Fibroblast of skin of left quadriceps (primary cell): Measurements from ENCODE around the gene LMF1.
A peak's percentile ranks its signal among the peaks of the same experiment; 100 is the strongest.

ENCODE experiments used
- DNase-seq, 2 experiments: peaks; one replicate each; pipeline ENCODE4 v3.0.0-alpha.2; 2013; ENCODE audit warnings: low read depth in 2 of 2

Gene LMF1

DNA sequence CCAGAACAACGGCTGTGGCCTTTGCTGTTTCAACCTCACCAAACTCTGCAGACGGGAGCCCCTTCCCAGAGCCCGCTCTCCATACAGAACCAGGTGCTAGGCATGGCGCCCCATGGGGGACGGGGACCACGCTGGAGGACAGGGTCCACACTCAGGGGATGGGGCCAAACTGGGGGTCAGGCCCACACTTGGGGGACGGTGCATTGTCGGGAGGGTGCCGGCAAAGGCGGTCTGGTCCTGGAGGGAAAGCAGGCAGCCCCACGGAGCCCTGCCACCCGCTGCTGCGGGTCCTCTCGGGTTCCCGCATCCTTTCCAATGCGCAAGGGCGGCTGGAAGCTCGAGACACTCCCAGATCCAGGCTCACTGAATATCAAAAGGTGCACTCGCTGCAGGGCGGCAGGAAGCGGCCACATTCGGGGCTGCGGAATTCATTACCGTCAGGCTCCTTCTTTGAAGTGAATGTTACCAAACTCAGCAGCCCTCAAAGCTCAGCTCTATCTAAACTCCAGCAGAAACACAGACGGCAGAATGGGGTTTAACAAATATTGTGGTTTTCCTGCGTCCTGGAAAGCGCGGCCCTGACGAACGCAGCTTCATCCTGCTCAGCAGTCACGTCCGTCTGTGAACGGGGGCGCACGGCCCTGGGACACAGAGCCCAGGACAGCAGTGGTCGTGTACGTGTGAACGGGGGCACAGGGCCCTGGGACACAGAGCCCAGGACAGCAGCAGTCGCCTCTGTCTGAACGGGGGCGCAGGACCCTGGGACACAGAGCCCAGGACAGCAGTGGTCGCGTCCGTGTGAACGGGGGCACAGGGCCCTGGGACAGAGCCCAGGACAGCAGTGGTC lies 41.3 kb downstream of the LMF1 start:
- no peak for DNase-seq

DNA sequence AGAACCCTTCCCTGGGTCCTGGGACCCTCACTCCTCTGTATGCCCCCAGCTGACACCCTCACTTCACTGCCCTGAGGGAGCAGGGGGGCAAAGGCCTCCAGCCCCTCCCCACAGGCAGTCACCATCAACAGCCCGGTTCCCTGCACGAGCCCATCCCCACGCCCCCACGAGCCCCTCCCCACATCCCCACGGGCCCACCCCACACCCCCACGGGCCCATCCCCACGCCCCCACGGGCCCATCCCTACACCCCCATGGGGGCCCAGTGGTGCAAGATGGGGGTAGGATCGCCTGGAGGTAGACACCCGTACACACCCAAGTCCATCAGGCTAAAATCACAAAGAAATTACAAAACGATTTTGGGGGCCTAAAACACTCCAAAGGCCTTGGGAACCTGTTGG lies 42.3 kb downstream of the LMF1 start:
- DNase-seq: no peak

DNA sequence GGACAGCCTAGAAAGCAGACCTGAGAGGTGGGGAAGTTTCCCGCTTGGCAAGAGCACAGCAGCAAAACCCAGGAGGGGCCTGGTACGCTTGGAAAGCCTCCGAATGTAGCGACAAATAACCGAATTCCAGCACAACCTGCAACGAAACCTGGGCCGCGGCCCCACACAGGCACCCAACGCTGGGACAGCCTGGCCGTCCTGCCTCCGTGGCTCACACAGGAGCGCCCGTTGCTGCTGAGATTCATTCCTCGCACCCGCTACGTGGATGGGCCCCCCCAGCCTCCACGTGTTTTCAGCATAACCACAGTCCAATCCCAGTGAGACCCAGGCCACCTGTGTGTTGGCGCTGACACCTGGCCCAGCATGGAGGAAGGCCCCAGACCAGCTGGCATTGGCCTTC lies 42.9 kb downstream of the LMF1 start:
- no peak for DNase-seq

DNA sequence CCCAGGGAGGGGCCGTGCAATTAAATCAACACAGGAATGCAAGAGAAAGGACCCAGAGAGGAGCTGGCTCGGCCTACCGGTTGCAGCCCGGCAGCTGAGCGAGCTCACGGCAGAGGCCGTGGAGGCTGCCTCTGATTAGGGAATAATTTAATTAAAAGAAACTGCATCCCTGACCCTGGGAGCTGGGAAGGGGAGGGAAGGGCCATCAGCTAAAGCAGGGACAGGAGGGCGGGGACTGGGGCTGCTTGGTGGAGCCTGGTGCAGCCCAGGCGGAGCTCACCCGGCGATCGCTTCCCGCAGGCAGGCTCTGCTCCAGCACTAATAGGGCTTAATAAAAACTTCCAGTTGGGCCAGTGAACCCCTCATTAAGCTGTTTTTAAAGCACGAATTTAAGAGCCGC lies 43.4 kb downstream of the LMF1 start:
- DNase-seq: no peak

DNA sequence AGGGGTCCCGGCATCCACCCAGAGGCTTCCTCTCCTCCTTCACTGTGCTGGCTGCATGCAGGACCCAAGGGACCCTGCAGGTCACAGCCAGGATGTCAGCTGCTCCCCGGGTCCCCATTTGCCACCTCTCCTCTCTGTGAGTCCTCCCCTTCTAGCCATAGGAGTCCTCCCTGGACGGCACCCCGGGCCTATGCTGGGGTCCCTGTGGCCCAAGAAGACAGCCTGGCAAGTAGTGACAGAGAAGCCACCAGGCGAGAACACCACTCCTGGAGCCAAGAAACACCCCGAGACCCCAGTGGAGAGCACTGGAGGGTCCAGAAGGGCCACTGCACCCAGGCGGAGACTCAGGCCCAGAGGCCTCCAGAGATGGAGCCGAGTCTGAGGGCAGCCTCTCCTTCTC lies 44.1 kb downstream of the LMF1 start:
- DNase-seq: no peak

DNA sequence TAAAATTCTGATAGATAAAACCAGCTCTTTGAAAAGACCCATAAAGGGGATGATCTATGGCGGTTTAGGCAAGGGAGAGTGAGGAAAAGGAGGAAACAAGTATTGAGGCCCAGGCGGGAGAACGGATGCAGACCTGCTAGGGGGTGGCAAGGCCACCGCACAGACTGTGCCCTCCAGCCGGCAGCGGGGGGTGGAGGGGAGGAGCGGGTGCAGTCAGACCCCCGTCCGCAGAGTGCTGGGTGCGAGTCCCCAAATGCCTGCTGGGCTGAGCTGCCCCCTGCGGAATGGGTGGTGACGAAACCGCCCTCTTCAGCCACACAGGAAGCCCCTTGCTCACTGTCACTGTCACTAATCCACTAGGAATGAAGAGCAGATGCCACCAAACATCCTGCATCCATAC lies 46.0 kb downstream of the LMF1 start:
- no peak for DNase-seq

DNA sequence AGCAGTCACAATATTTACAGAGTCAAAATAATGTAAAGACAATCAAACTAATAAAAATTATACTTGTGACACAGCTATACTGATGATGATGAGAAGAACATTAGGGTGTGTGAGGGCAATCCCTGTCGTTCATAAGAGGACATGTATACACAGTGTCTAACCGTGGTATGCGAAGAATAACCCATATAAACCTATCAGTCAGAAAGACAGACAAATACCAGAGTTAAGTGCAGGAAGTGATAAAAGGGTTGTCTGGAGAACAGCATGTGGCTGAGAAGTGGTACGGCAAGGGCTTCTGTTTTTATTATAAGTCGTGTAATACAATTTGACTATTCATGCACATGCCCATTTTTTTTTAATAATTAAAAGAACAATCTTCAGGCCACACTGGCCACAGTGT lies 46.7 kb downstream of the LMF1 start:
- DNase-seq: no peak

DNA sequence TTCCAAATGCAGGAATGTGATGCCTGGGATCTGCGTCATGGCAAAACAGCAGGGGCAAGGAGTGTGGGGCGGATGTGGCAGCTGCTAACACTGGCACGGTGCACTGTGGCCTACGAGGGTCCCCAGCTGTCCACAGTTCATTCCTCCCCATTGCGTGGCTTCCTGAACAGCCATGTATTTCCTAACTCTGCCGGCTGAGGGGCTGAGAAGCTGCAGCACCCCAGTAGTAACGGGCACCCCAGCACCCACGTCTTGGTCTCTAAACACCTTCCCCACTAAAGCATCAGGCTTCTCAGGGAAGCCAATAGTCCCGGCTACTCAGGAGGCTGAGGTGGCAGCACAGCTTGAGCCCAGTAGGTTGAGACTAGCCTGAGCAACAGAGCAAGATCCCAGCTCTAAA lies 47.6 kb downstream of the LMF1 start:
- DNase-seq: no peak

DNA sequence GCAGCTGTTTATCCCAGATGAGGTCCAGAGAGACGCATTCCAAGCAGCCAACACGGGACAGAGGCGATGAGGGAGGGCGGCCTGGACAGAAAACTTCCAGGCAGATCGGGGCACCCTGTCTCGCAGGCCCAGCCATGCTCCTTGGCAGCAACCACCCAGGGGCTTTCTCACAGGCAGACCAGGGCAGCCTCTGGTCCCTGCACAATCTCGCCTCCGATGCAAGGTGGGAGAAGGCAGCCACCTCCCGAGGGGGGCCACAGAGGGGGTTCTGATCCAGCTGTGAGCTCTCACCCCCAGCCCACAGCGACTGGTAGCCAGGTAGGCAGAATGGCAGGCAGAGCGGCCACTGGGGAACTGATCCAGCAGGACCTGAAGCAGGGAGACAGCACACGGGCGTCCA lies 48.7 kb downstream of the LMF1 start:
- DNase-seq: no peak

DNA sequence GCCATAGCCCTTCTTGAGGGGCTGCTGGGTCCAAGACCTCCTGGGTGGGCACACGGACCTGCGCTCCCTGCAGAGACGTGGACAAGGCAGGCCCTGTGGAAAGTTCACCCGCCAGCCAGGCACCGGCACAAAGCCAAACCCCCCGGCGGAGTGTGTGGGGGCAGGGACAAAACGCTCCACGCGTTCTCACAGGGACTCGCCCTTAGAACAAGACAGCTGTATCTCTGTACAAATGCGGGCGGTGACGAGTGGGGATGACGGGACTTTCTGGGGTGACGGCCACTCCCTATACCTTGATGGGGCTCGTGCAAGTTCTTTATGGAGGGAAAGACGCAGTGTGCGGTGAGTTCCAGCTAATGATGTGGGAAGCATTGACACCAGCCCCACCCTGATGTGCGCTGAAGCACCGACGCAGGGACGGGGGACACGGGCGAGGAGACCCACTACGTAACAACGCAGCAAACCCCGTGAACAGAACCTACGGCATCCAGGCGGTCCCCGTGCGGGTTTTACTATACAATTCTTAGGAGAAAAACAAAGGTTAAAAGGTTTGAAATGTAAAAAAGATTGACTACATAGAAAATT lies 49.4 kb downstream of the LMF1 start:
- DNase-seq: no peak

DNA sequence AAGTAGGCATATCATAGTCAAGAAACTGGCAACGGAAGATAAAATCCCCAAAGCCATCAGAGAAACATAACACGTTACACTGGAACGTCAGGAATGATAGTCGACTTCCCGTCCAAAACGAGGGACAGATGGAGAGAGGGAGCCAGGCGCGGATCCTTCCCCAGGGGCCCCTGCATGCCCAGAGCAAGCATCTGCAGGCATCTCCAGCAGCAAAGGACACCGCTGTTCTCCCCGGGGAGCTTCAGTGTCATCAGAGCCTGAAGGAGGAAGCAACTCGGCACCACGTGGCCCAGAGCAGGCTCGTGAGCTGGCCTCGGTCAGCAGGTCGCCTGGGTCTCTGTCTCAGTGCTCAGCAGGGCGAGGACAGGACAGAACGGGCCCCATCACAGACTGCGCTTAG lies 50.1 kb downstream of the LMF1 start:
- DNase-seq: peak; percentile 70 to 71

DNA sequence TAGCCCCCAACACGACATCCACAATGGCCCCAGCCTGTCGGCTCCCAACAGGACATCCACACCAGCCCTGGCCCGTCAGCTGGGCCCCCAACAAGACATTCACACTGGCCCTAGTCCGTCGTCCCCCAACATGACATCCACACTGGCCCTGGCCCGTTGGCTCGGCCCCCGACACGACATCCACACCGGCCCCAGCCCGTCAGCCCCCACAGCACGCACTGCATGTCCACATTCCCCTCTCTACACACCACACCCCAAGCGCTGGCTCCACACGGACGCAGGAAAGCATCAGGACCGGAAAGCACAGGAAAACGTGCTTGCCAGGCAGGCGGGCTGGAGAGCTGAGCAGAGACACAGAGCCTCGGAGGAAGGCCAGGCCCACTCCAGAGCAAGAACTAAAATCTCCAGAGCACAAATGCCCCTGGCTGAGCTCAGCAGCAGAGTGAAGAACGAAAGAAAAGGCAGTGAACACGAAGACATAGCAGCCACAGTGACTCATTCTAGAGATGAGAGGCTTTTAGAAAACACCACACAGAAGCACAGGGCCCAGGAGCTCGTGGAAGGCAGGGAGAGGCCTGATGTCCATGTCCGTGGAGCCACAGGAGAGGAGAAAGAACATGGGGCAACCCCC lies 50.6 kb downstream of the LMF1 start:
- peak; percentile 60 for DNase-seq

DNA sequence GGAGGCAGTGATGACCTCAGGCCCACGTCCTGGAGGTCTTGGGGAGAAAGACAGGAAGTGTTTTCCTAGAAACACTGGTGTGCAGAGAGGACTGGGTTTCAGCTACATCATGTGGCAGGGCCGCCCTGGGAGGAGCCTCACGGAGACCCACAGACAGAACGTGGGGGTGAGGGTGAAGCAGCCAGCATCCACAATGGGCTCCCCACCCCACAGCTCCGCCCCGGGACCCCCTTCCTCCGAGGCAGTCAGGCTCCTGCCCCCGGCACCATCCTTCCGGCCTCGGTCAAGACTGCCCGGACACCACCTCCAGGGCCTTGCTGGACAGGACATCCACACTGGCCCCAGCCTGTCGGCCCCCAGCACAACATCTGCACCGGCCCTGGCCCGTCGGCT lies 51.1 kb downstream of the LMF1 start:
- DNase-seq: no peak

DNA sequence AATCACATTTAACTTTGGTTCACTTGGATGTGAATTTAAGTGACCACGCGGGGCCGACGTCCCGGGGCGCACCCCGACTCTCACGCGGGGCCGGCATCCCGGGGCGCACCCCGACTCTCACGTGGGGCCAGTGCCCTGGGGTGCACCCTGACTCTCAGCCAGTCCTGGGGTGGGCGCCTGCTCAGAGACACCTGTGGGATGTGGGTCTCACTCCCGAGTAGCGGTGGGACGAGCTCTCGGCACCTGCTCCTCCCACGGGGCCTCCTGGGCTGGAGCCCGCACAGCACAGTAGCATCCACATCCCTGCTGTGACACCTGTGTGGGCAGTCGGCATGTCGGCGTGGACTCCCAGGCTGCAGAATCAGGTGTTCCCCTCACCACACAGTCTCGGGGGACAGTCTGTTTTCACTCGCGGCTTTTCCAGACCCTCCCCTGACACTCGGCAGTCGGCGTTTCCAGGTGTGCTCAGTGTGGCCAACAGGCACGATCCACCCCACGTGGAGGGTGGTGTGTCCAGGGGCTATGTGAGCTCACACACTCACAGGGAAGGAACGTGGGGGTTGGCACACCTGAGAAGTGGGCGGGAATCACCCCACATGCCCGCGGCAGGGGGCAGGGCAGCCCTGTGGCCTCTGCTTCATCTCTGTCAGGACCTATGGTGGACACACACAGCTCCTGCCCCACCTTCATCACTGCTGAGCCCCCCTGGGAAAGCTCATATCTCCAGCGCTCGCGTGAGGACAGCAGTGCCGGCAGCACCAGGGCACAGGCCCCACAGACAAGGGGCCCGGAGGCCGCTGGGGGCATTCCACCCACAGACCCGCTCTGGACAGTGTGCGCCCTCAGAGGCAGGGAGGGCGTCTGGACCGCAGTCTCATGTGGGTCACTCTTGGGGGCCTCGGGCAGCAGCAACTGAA lies 51.8 kb downstream of the LMF1 start:
- DNase-seq: no peak

DNA sequence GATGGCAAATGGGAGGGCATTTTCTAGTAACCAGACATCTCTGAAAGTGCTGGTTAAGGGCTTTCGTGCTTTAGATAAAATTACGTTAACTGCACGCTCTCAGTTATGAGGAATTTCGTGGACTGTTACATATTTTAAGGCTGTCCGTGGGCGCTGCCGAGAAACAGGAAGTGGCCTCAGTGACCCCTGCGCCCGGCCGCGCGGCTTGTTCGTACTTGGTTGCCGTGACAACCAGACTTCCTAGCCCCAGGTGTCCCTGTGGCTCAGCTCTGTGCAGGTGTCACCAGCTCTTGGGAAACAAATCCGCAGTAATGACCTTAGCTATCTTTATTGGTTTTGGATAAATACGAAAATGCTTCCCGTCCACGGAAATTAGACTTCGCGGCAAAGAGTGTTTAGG lies 52.7 kb downstream of the LMF1 start:
- no peak for DNase-seq

DNA sequence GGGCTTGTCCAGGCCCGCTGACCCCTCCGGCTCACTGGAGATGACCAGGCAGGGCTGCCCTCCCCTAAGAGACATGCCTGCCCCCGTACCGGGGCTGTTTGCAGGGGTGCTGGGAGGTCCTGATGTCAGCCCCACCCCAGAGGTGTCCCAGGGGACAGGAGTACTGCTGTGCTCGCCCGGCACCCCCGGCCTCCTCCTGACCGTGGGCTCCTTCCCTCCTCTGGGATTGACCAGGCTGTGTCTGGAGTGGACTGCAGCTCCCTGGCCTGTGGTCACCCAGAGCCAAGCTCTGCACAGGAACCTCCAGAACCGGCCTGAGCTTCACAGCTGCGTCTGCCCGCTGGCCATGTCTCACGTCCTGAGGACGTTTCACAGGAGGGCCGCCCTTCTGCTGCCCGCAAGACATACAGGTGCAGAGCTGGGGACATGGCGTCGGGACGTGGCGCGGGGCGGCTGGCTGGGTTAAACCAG lies 53.2 kb downstream of the LMF1 start:
- no peak for DNase-seq

DNA sequence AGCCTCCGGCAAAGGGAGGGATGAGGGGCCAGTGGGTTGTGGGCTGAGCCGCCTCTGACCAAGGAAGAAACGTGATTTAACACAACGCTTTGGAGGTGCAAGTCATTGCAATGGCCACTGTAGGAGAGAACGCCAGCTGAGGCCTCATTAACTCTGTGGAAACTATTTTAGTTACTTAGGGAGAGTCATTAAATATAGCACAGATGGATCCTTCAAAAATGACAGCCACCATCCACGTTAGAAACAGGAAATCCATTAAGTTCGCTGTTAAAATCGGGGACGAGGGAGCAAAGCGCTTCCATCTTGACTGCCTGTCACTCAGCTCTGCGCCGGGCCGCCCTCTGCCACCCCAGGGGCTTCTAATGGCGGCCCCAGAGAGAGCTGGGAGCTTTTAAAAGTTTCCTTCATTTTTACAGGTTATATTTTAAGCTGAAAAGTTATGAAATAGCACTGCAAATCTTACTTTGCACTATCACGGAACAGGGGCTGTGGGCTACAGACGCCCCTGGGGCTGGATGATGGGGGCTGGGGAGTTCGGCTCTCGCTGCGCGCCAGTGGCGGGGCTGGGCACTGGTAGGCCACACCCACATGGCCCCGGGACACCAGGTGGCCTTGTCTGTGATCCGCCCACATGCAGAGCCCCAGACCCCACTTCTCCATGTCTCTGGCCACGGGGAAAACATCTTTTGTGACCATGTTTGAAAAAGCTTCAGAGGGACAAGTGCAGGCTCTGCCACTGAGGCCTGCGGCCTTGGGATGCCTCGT lies 54.6 kb downstream of the LMF1 start:
- DNase-seq: no peak

DNA sequence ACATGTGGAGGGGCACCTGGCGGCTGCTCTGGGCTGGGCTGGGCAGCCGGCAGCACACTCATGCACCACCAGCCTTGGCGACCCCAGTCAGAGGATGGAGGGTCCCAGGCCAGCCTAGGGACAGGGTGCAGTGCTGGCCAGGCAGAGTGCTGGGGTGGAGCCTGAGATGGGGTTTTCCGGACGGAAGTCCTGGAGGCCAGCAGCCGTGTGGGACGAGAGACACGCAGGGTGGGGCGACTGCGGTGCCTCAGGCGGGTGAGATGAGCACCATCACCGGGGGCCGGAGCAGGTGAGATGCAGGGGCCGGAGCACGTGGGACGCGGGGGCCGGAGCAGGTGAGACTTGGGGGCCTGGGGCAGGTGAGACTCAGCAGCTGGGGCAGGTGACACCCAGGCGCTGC lies 55.2 kb downstream of the LMF1 start:
- no peak for DNase-seq

DNA sequence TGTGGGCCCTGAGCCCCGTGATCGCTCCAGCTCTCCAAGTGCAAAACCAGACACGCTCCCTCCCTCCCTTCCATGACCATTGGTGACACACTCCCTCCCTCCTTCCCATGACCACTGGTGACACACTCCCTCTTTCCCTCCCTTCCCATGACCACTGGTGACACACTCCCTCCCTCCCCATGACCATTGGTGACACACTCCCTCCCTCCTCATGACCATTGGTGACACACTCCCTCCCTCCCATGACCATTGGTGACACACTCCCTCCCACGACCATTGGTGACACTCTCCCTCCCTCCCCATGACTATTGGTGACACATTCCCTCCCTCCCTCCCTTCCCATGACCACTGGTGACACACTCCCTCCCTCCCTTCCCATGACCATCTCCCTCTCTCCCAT lies 56.3 kb downstream of the LMF1 start:
- DNase-seq: no peak

DNA sequence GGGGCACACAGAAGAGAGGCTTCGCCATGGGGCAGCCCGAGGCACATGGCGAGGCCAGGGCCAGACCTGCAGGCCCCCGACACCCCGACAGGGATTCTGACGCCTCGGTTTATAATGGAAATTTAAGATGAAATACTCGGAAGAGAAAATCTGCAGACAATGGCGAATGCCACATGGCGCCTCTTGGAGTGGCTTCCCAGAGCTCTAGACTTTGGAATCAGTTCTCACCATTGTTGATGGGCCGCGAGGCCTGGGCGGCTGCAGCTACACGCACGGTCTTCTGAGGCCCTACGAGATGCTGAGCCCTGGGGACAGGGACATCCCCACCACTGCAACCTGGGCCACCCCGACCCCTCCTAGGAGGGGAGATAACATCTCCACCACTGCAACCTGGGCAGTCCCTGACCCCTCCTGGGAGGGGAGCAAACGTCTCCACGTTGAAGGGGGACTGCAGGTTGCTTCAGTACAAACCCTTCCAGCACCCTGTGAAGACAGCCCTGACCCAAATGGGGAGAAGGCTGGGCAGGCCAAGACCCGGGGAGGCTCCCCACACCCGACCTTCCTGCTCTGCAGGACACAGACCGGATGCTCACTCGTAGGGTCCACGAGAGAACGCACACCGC lies 56.9 kb downstream of the LMF1 start:
- DNase-seq: no peak
